ENCODE data around the gene CDYL. TPM values are rescaled to one million over a fixed set of nuclear protein-coding genes. Genes with fewer than 3 reads are reported as not detected.
A peak's percentile ranks its signal among the peaks of the same experiment; 100 is the strongest.

Gene CDYL
- total RNA-seq, 1 donor from 2014 or later, result 29.3 TPM

- DNase-seq, result peak; percentile 45
Observed at GRCh38 chr6:4774715-4775493, 1.3 kb upstream of the CDYL start.

GRCh38 chr6:4775494-4776130 lies 592 bp upstream of the CDYL start:
- DNase-seq, result peak; percentile 89

- DNase-seq, result peak; percentile 71
Observed at GRCh38 chr6:4776493-4777393, 539 bp downstream of the CDYL start.

GRCh38 chr6:4777394-4777935 lies 1.3 kb downstream of the CDYL start:
- DNase-seq, result peak; percentile 22

DNA sequence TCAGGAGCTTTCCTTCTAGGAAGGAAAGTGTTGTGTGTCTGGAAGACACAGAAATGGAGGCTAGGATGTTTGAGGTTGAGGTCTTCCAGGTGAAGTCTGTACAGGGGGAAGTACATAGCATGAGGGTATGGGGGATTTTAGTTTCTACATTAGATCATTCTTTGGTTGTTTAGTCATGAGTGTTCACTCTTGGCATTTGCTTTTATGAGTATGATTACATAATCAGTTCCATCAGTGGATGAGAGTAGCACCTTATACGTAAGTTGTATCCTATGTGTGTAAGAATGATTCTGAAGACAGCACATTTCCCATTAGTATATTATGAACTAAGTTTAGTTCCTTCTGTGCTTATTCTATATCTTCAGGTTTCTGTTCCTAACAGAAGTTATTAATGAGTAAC lies 1.9 kb downstream of the CDYL start:
- DNase-seq, result no peak

DNA sequence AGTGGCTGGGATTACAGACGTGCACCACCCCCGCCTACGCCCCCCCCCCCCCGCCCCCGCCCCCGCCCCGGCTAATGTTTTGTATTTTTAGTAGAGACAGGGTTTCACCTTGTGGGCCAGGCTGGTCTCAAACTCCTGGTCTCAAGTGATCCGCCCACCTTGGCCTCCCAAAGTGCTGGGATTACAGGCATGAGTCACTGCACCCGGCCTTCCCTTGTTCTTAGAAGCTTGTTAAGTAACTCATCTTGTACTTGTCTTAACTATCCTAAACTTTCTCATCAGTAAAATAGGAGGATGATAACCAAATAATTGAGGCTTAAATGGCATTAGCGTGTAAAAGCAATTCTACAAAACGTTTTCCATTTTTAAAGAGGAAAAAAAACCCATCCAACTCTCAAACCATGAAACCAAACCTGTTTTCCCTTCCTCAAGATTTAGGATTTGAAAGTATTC lies 4.2 kb downstream of the CDYL start:
- DNase-seq, result peak; percentile 14

GRCh38 chr6:4781426-4781825 lies 5.2 kb downstream of the CDYL start:
- no peak for DNase-seq

- DNase-seq, result no peak
Observed at GRCh38 chr6:4781967-4782575, 5.9 kb downstream of the CDYL start.

DNA sequence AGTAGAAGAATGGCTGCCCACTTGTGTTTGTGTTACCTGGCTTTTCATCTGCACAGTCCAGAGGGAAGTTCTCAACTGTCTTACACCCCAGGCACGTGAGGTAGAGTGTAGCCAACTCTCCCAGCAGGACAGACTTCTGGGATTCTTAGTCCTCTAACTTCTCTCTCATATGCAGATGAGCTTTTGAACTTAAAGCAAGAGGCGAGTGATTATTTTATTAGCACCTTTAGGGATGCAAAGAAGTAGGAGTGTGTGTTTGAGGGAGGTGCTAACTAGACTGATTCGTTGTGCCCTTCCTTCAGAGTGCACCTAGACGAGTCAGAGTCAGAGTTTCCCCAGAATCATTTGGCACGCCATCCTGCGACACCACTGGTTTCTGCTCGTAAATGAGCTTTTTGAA lies 10.8 kb downstream of the CDYL start:
- no peak for DNase-seq

GRCh38 chr6:4788482-4788881 lies 12.3 kb downstream of the CDYL start:
- no peak for DNase-seq

- DNase-seq, result no peak
Observed at GRCh38 chr6:4788953-4789584, 12.9 kb downstream of the CDYL start.

GRCh38 chr6:4790158-4790899 lies 14.1 kb downstream of the CDYL start:
- no peak for DNase-seq

DNA sequence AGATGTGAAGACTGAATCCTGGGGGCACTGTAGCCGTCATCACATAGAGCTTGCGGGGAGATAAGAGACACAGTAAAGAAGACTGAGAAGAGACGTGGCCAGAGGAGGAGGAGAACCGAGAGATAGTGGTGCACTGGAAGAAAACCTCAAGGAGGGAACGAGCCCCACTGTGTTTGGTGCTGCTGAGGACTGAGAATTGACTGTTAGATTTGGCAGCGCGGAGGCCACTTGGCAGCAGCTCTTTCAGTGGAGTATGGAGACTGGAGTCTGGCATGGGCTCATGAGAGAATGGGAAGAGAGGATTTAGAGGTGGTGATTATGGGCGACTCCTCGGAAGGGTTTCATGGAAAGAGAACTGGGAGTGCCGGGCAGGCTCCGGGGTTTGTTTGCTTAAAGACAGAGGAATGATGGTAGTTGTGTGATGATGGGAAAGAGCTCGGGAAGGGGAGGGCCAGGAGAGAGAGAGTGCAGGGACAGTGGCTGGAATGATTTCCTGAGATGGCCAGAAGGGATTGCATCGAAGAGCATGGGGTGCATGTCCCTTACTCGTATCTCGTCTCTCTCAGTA lies 18.0 kb downstream of the CDYL start:
- no peak for DNase-seq

DNA sequence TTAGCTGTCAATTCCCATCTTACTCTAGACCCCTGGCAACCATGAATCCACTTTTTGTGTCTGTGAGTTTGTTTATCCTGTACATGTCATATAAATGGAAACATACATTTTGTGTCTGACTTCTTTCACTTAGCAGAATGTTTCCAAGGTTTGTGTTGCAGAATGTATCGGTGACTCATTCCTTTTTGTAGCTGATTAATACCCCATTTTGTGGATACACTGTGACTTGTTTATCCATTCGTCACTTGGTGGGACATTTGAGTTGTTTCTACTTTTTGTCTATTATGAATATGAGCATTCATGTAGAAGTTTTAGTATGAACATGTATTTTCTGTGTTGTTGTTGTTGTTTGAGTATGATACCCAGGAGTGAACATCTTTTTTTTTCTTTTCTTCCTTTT lies 21.4 kb downstream of the CDYL start:
- peak; percentile 28 for DNase-seq

DNA sequence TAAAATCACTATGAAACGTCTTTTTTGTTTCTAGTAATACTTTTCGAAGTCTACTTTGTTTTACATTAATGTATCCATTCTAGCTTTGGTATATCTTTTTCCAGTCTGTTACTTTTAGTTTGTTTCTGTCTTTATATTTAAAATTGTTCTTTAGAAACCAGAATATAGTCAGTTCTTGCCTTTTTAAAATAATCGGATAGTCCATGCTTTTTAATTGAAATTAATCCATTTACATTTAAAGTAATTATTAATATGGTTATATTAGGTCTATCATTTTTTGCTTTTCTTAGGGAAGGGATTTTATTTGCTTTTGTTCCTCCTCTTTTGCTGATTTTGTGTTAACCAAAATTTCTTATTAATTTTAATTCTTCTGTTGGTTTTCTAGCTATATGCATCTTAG lies 23.7 kb downstream of the CDYL start:
- DNase-seq, result no peak

DNA sequence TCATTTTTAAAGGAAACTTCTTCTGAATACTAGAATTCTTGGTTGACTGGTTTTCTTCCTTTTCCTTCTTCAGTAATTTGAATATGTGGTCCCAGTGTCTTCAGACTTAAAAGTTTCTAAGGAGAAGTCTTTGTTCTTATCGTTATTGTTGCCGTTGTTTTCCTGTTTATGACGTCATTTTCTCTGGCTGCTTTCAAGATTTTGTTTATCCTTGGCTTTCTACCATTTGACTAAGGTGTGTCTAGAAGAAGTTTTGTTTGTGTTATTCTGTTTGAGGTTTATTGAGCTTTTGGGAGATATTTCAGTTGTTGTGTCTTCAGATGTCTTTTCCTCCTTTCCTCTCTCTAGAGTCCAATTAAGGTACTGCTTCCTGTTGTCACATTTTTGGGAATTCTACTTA lies 24.5 kb downstream of the CDYL start:
- DNase-seq, result peak; percentile 64

GRCh38 chr6:4801491-4802110 lies 25.4 kb downstream of the CDYL start:
- DNase-seq, result no peak

DNA sequence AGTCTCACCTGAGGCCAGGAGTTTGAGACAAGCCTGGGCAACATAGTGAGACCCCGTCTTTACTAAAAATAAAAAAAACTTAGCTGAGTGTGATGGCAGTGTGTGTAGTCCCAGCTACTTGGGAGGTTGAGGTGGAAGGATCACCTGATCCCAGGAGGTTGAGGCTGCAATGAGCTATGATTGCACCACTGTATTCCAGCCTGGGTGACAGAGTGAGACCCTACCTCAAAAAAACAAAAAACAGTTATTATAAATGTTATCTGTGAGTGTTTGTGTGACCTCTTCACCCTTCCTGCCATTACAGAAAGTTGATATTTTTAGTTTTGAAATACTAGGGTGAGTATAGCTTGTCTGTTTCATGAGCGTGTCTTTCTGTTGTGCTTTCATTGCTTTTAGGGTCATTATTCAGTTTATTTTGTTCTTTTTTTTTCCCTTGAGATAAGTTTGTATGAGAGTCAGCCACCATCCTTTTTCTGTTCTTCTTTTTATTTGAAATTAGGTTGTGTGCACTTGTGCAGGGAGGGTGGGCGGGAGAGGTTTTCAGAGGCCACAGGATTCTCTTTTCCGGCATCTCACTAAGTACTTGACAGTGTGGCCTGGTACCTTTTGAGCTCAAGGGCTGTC lies 26.2 kb downstream of the CDYL start:
- DNase-seq, result no peak

GRCh38 chr6:4803343-4803744 lies 27.1 kb downstream of the CDYL start:
- no peak for DNase-seq

DNA sequence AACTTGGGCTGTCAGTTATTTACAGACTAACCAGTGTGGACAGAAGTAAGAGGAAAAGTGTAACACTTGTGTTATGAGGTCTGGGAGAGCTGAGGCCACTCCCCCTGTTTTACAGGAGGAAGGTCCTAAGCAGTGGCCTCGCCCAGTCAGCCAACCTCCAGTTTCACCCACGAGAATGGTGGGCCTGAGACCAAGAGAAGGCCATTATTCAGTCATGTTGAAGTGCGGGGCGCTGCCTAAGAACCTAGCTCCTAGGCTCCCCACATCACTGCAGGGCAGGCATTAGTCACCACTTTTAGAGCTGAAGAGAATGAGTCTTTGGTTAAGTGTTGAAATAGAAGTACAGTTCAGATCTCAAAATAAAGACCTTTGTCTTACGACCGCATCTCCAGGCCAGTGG lies 27.9 kb downstream of the CDYL start:
- no peak for DNase-seq

Data from dermis blood vessel endothelial cell (primary cell).